ENCODE measurements around the gene CBLL1. TPM values are rescaled to one million over a fixed set of nuclear protein-coding genes. Genes with fewer than 3 reads are reported as not detected.

Gene CBLL1
- total and polyA plus RNA-seq, 10 of the 15 experiments (the other 5 are each of a cell fraction or from before 2014, with no cell fraction given), result 7.2 to 40.1 (median 23.4) TPM

DNA sequence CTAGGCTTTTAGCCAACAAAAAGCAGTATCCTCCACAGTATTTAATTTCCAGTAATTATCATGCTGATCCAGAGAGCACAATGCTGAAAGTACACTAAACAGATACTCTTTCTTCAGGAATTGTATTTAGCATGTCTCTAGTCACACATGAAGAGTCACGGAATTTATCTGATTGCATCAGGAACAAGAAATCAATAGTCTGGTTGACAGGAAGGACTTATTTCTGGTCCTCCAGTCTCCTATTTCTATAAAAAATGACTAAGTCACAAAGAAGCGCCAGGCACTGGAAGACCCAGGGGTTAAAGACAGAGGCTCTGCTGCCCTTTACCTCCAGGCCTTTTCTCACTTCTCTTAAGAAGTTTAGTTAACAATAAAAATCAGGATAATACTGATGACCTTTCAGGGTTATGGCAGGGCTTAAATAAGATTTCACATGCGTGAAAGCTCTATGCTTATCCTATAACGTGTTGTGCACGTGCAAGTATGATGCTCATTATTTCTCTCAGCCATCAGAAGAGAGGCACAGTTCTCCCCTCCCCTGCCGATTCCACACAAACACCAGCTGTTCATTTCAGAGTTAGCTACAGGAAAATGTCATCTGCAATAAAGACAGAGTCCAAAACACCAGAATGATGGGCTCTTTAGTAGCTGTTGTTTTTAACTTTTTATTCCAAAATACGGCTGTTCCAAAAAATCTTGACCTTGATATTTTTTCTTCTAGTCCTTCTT, 46.5 kb upstream of the CBLL1 start:
- no peak overlapping the region for H2AFZ ChIP-seq (ENCODE audit: control insufficient read depth, low read depth, low read length)
- ATAC-seq (no peak), DNase-seq (ENCODE audit: low read depth, low spot score) (no peak), FAIRE-seq (no peak)
- H3K4me3 ChIP-seq, result no peak overlapping the region
- no peaks in the 10 kb centered on the region for H4K20me1 ChIP-seq (ENCODE audit: control insufficient read depth, insufficient read depth)
- H3K9ac ChIP-seq (ENCODE audit: control insufficient read depth, insufficient read depth, low read length), result no peak overlapping the region
- H3K4me1 ChIP-seq (ENCODE audit: control insufficient read depth, insufficient read depth, low read length), result no peaks in the 10 kb centered on the region
- in situ Hi-C loops (cut with MboI) (no loop called here), intact Hi-C loops (cut with micrococcal nuclease; ENCODE audit: unreplicated experiment) (no loop called here)
- no peaks in the 10 kb centered on the region for H3K36me3 ChIP-seq (ENCODE audit: control insufficient read depth in 2 of 2, insufficient read depth in 2 of 2, low read length in 1 of 2)
- TF ChIP-seq ZNF24 (IDR thresholded peaks at IDR 0.05) (no peak), RAD51 (IDR thresholded peaks at IDR 0.05) (no peak)
- TF ChIP-seq, protein P1, sequence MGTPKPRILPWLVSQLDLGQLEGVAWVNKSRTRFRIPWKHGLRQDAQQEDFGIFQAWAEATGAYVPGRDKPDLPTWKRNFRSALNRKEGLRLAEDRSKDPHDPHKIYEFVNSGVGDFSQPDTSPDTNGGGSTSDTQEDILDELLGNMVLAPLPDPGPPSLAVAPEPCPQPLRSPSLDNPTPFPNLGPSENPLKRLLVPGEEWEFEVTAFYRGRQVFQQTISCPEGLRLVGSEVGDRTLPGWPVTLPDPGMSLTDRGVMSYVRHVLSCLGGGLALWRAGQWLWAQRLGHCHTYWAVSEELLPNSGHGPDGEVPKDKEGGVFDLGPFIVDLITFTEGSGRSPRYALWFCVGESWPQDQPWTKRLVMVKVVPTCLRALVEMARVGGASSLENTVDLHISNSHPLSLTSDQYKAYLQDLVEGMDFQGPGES (IDR thresholded peaks at IDR 0.05), result no peak
- H3K27ac ChIP-seq (ENCODE audit: control insufficient read depth, insufficient read depth), result no peak overlapping the region
- POLR2A ChIA-PET, result no interaction called here
- 66% methylated on average over 7 of the region's 7 CpGs for WGBS (ENCODE audit: insufficient coverage, insufficient replicate concordance, low lambda C conversion rate, missing lambda C conversion rate)
- RAD21 ChIA-PET (ENCODE audit: unreplicated experiment), result interaction anchor here (1.4 kb wide), 1 partner anchor 28 kb away, joined by 3 read pairs; no protein-coding TSS in a partner anchor
- peaks cover 0 to 2% of the 10 kb centered on the region in 2 experiments; a peak in 3 of 4 replicates for H3K27me3 ChIP-seq (replicated peaks in 1 of 2; ENCODE audit: control insufficient read depth in 2 of 2, insufficient read depth in 2 of 2, low read length in 1 of 2)
- SMC1A ChIA-PET (ENCODE audit: uncharacterized antibody, unreplicated experiment), result interaction anchor here (1.6 kb wide), 1 partner anchor 31 kb away, joined by 3 read pairs; no protein-coding TSS in a partner anchor
- CTCF ChIA-PET, result interaction anchor here (0.9 to 1.4 kb wide), 2 partner anchors 8 to 233 kb away, joined by 3 to 4 read pairs; no protein-coding TSS in a partner anchor
- no peak overlapping the region for H3K4me2 ChIP-seq (ENCODE audit: control insufficient read depth, insufficient read depth)
- no TSS peak for BruUV-seq (replicated peaks)
- no peaks in the 10 kb centered on the region for H3K79me2 ChIP-seq (ENCODE audit: control insufficient read depth, insufficient read depth, low read length)
- H3K9me3 ChIP-seq (replicated peaks; ENCODE audit: control insufficient read depth, insufficient read depth, low read length), result no peaks in the 10 kb centered on the region

DNA sequence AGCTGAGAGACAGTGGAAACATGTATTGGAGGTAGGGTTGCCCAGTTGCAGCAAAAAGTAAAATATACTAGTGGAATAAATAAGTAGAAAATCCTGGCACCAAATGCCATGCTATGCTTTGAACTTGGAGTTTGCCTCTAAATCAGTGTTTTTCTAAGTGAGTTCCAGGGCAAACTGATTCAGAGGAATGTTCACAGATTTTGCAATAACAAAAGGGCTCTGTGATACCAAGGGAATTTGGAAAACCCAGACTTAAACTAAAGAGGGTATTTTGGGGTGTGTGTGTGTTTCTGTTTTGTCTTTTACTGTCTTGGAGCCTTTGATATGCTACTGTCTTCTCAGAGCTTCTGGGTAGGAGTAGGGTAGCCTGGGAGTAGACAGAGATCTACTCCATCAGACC, 43.4 kb upstream of the CBLL1 start:
- ATAC-seq (no peak), FAIRE-seq (no peak), DNase-seq (ENCODE audit: low read depth, low spot score) (no peak)
- Histone ChIP-seq H3K27ac (ENCODE audit: control insufficient read depth, insufficient read depth) (no peak overlapping the region), H3K4me1 (ENCODE audit: control insufficient read depth, insufficient read depth, low read length) (no peaks in the 10 kb centered on the region), H3K36me3 (ENCODE audit: control insufficient read depth in 2 of 2, insufficient read depth in 2 of 2, low read length in 1 of 2) (no peaks in the 10 kb centered on the region), H3K27me3 (replicated peaks in 1 of 2; ENCODE audit: control insufficient read depth in 2 of 2, insufficient read depth in 2 of 2, low read length in 1 of 2) (peaks cover 2% of the 10 kb centered on the region in 2 experiments; a peak in 3 of 4 replicates), H3K4me3 (no peak overlapping the region), H3K9ac (ENCODE audit: control insufficient read depth, insufficient read depth, low read length) (no peak overlapping the region), H3K79me2 (ENCODE audit: control insufficient read depth, insufficient read depth, low read length) (no peaks in the 10 kb centered on the region), H2AFZ (ENCODE audit: control insufficient read depth, low read depth, low read length) (no peak overlapping the region), H3K4me2 (ENCODE audit: control insufficient read depth, insufficient read depth) (no peak overlapping the region), H3K9me3 (replicated peaks; ENCODE audit: control insufficient read depth, insufficient read depth, low read length) (no peaks in the 10 kb centered on the region), H4K20me1 (ENCODE audit: control insufficient read depth, insufficient read depth) (no peaks in the 10 kb centered on the region)
- SMC1A ChIA-PET (ENCODE audit: uncharacterized antibody, unreplicated experiment), result no interaction called here
- in situ Hi-C loops (cut with MboI) (no loop called here), intact Hi-C loops (cut with micrococcal nuclease; ENCODE audit: unreplicated experiment) (no loop called here)
- RAD21 ChIA-PET (ENCODE audit: unreplicated experiment), result no interaction called here
- CTCF ChIA-PET, result interaction anchor here (1.0 kb wide), 1 partner anchor 25 kb away, joined by 3 read pairs; no protein-coding TSS in a partner anchor
- POLR2A ChIA-PET, result no interaction called here
- no TSS peak for BruUV-seq (replicated peaks)
- TF ChIP-seq IRF4 (IDR thresholded peaks at IDR 0.05; ENCODE audit: low read depth, low read length) (no peak), POLR2A (IDR thresholded peaks at IDR 0.05; ENCODE audit: low read depth, low read length) (no peak)
